H1 (cell line): ENCODE measurements around the gene DKK3. TPM values are rescaled to one million over a fixed set of nuclear protein-coding genes. Genes with fewer than 3 reads are reported as not detected.

Source experiments
- CTCF ChIA-PET: fragments of 300-600 bp; sonication (Branson Sonifier 250); formaldehyde crosslinking; loops from one replicate; lab custom pipeline; 2021; ENCODE audit not compliant: partially characterized antibody; lab: Charles Lee
- POLR2A ChIA-PET: fragments of 300-600 bp; sonication (Branson Sonifier 250); formaldehyde crosslinking; loops from one replicate; lab custom pipeline; 2021; ENCODE audit warnings: inconsistent platforms; ENCODE audit not compliant: partially characterized antibody; lab: Charles Lee
- DNase-seq, 2 experiments: peaks; one replicate each; pipeline versions ENCODE4 v3.0.0 to v3.0.0-alpha.2; 2010 to 2022; ENCODE audit warnings: low spot score in 2 of 2, low read depth in 1 of 2, mixed read lengths in 1 of 2
- FAIRE-seq: peaks from 2 replicates; lab custom pipeline; 2011; peaks lifted over from hg19 to GRCh38; lab: Jason Lieb, UNC
- H2AFZ ChIP-seq: 2 replicates; pipeline ENCODE4 v1.8.1; 2012; ENCODE audit warnings: low read length, inconsistent platforms
- H2AK5ac ChIP-seq: 2 replicates; pipeline ENCODE4 v1.6.1; 2013; ENCODE audit warnings: low read depth, low read length
- H2BK120ac ChIP-seq: replicated peaks from 2 replicates; pipeline ENCODE3; 2013; ENCODE audit warnings: low read depth, low read length, inconsistent platforms
- H2BK12ac ChIP-seq: 2 replicates; pipeline ENCODE4 v1.6.1; 2013; ENCODE audit warnings: low read depth, low read length
- H2BK15ac ChIP-seq: 2 replicates; pipeline ENCODE4 v1.6.1; 2013; ENCODE audit warnings: low read length
- H2BK20ac ChIP-seq: 2 replicates; pipeline ENCODE4 v1.6.1; 2013; ENCODE audit warnings: low read length
- H2BK5ac ChIP-seq: 2 replicates; pipeline ENCODE4 v1.6.1; 2013; ENCODE audit warnings: low read depth, low read length
- H3K14ac ChIP-seq: 2 replicates; pipeline ENCODE4 v1.6.1; 2013; ENCODE audit warnings: inconsistent platforms; ENCODE audit not compliant: insufficient read length
- H3K18ac ChIP-seq: 2 replicates; pipeline ENCODE4 v1.6.1; 2013; ENCODE audit warnings: low read length; ENCODE audit errors: extremely low read depth
- H3K23ac ChIP-seq: 2 replicates; pipeline ENCODE4 v1.6.1; 2013; ENCODE audit warnings: inconsistent platforms; ENCODE audit not compliant: insufficient read length
- H3K23me2 ChIP-seq: 2 replicates; pipeline ENCODE4 v1.6.1; 2013; ENCODE audit warnings: low read depth, low read length
- H3K27ac ChIP-seq: 2 replicates; pipeline ENCODE4 v1.6.1; 2011; ENCODE audit warnings: low read depth, low read length, inconsistent platforms
- H3K27me3 ChIP-seq, 4 experiments: replicated peaks in 1 of 4; 1 replicate in 1 of 4; 2 replicates in 3 of 4; pipeline versions ENCODE4 v1.6.1 to v1.8.1; 2011 to 2013; ENCODE audit warnings: low read length in 3 of 4, mild to moderate bottlenecking in 3 of 4, inconsistent platforms in 2 of 4, mixed read lengths in 2 of 4, moderate library complexity in 1 of 4; ENCODE audit not compliant: control insufficient read depth in 3 of 4, insufficient read depth in 3 of 4; ENCODE audit errors: extremely low read depth in 1 of 4
- H3K36me3 ChIP-seq, 4 experiments: 2 replicates each; pipeline versions ENCODE4 v1.6.1 to v1.8.1; 2011 to 2013; ENCODE audit warnings: mild to moderate bottlenecking in 4 of 4, low read length in 3 of 4, moderate library complexity in 2 of 4, control low read depth in 1 of 4, inconsistent platforms in 1 of 4; ENCODE audit not compliant: insufficient read depth in 4 of 4, control insufficient read depth in 2 of 4
- H3K4ac ChIP-seq: replicated peaks from 2 replicates; pipeline ENCODE3; 2013; ENCODE audit warnings: low read length, low read depth, mixed read lengths, inconsistent platforms; ENCODE audit not compliant: insufficient read length
- H3K4me1 ChIP-seq, 4 experiments: replicated peaks in 1 of 4; 1 replicate in 1 of 4; 2 replicates in 3 of 4; pipeline versions ENCODE4 v1.6.1 to v1.8.1; 2011 to 2013; ENCODE audit warnings: low read length in 3 of 4, inconsistent platforms in 2 of 4, mixed read lengths in 1 of 4; ENCODE audit not compliant: insufficient read depth in 4 of 4, control insufficient read depth in 3 of 4
- H3K4me2 ChIP-seq, 2 experiments: 2 replicates each; pipeline versions ENCODE4 v1.6.1 to v1.8.1; 2011 to 2013; ENCODE audit warnings: low read depth in 2 of 2, low read length in 2 of 2, control low read depth in 1 of 2, inconsistent platforms in 1 of 2, mild to moderate bottlenecking in 1 of 2; ENCODE audit not compliant: insufficient read depth in 1 of 2
- H3K4me3 ChIP-seq, 4 experiments: fragments of 200-600, 300-600 bp in 1 of 4; sonication (generic), shearing (Covaris generic), sonication (Bioruptor Twin) in 1 of 4; 2 replicates each; pipeline versions ENCODE4 v1.5.1 to v1.8.1; 2011 to 2016; ENCODE audit warnings: low read length in 4 of 4, low read depth in 3 of 4, control low read depth in 2 of 4, inconsistent platforms in 2 of 4, mild to moderate bottlenecking in 2 of 4, mixed read lengths in 1 of 4, moderate library complexity in 1 of 4; ENCODE audit not compliant: insufficient read depth in 2 of 4; ENCODE audit errors: extremely low read depth in 1 of 4
- H3K56ac ChIP-seq: replicated peaks from 2 replicates; pipeline ENCODE3; 2013; ENCODE audit warnings: low read depth, mild to moderate bottlenecking, mixed read lengths, low read length, inconsistent platforms; ENCODE audit not compliant: insufficient read length
- H3K79me1 ChIP-seq: 2 replicates; pipeline ENCODE4 v1.6.1; 2013; ENCODE audit warnings: low read depth, low read length, control low read depth
- H3K79me2 ChIP-seq, 2 experiments: 2 replicates each; pipeline versions ENCODE4 v1.6.1 to v1.8.1; 2012 to 2013; ENCODE audit warnings: low read length in 2 of 2, mild to moderate bottlenecking in 2 of 2, inconsistent platforms in 1 of 2; ENCODE audit not compliant: insufficient read depth in 2 of 2, control insufficient read depth in 1 of 2
- H3K9ac ChIP-seq, 4 experiments: replicated peaks in 1 of 4; 1 replicate in 1 of 4; 2 replicates in 3 of 4; pipeline versions ENCODE4 v1.6.1 to v1.8.1; 2011 to 2013; ENCODE audit warnings: low read depth in 3 of 4, low read length in 3 of 4, control low read depth in 2 of 4, mild to moderate bottlenecking in 2 of 4, moderate library complexity in 2 of 4, inconsistent platforms in 1 of 4; ENCODE audit errors: extremely low read depth in 1 of 4
- H3K9me3 ChIP-seq, 2 experiments: 2 replicates each; pipeline versions ENCODE4 v1.6.1 to v1.8.1; 2012 to 2013; ENCODE audit warnings: mild to moderate bottlenecking in 2 of 2, moderate library complexity in 2 of 2, control low read depth in 1 of 2, inconsistent platforms in 1 of 2, low read depth in 1 of 2, low read length in 1 of 2, mixed read lengths in 1 of 2; ENCODE audit not compliant: insufficient read depth in 2 of 2
- H4K20me1 ChIP-seq, 2 experiments: replicated peaks in 1 of 2; 2 replicates each; pipeline versions ENCODE3 to v1.8.1; 2011 to 2013; ENCODE audit warnings: inconsistent platforms in 2 of 2, low read length in 2 of 2, mild to moderate bottlenecking in 1 of 2; ENCODE audit not compliant: insufficient read depth in 2 of 2, control insufficient read depth in 1 of 2
- H4K5ac ChIP-seq: 2 replicates; pipeline ENCODE4 v1.6.1; 2013; ENCODE audit warnings: low read length, low read depth, mixed read lengths, inconsistent platforms; ENCODE audit not compliant: insufficient read length
- H4K8ac ChIP-seq: 2 replicates; pipeline ENCODE4 v1.8.0; 2013; ENCODE audit warnings: mild to moderate bottlenecking, moderate library complexity, low read length, inconsistent platforms; ENCODE audit not compliant: insufficient read depth; ENCODE audit errors: extremely low read depth
- H4K91ac ChIP-seq: replicated peaks from 2 replicates; pipeline ENCODE3; 2013; ENCODE audit warnings: low read length, mixed read lengths, inconsistent platforms; ENCODE audit not compliant: insufficient read length
- WGBS, 2 experiments: shearing (Covaris generic) in 1 of 2; methylation state at CpG; one replicate each; pipeline versions ENCODE4 v1.1.6 to v1.1.7; 2013 to 2015; ENCODE audit warnings: low lambda C conversion rate in 2 of 2, mixed read lengths in 2 of 2, inconsistent platforms in 1 of 2, low coverage in 1 of 2, missing lambda C conversion rate in 1 of 2; ENCODE audit not compliant: insufficient replicate concordance in 2 of 2, insufficient coverage in 1 of 2, insufficient read length in 1 of 2; ENCODE audit errors: extremely low coverage in 1 of 2, missing lambda C conversion rate in 1 of 2; 5-methylcytosine and 5-hydroxymethylcytosine counted together
- polyA plus RNA-seq, 7 experiments: library from polyadenylated mRNA; depleted of rRNA in 3 of 7; stranded (reverse) in 5 of 7; unstranded in 2 of 7; fragments of >200 nt in 5 of 7; fragments of 200-250 nt in 2 of 7; gene quantifications; 1 replicate in 5 of 7; 2 replicates in 1 of 7; 4 replicates in 1 of 7; pipeline versions ENCODE4 v1.2.1 to v1.2.3, GENCODE V29; 2011 to 2013; ENCODE audit warnings: missing spikeins in 2 of 7, mixed read lengths in 2 of 7
- total RNA-seq: library from RNA; stranded (reverse); fragmentation: NEBNext Ultra II Directional; extraction: Animal tissue kit (Norgen Biotek cat#: 25700); gene quantifications from 2 replicates; pipeline ENCODE4 v1.2.1, GENCODE V29; 2021
- TF ChIP-seq, protein P1 (sequence below): IDR thresholded peaks from 2 replicates; pipeline ENCODE4 v1.6.1; 2012; ENCODE audit warnings: low read length, inconsistent platforms

The DKK3 gene
- total and polyA plus RNA-seq, 2 of the 8 experiments (the other 6 are each of a cell fraction or from before 2014, with no cell fraction given), result 30.0 to 40.1 TPM

DNA sequence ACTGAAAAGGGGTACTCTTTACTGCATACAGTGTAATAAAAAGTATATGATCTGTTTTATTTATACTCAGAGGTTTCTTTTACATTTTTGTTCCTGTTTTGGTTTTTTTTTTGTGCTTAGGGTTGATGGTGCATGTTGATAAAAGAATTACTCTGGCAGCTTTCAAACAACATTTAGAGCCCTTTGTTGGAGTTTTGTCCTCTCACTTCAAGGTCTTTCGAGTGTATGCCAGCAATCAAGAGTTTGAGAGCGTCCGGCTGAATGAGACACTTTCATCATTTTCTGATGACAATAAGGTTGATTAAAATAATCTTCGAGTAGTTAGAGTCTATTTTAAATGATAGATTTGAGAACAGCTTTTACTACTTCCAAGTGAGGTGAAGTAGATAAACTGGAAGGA is 60.6 kb downstream of the DKK3 start:
- H3K27ac ChIP-seq, result no peak overlapping the region
- H3K9ac ChIP-seq, result no peak overlapping the region
- no peaks in the 10 kb centered on the region for H3K4me1 ChIP-seq
- H2AK5ac ChIP-seq, result no peak overlapping the region
- TF ChIP-seq, protein P1, sequence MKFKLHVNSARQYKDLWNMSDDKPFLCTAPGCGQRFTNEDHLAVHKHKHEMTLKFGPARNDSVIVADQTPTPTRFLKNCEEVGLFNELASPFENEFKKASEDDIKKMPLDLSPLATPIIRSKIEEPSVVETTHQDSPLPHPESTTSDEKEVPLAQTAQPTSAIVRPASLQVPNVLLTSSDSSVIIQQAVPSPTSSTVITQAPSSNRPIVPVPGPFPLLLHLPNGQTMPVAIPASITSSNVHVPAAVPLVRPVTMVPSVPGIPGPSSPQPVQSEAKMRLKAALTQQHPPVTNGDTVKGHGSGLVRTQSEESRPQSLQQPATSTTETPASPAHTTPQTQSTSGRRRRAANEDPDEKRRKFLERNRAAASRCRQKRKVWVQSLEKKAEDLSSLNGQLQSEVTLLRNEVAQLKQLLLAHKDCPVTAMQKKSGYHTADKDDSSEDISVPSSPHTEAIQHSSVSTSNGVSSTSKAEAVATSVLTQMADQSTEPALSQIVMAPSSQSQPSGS, result no peak
- H2BK5ac ChIP-seq, result no peak overlapping the region
- H3K9me3 ChIP-seq, result no peaks in the 10 kb centered on the region
- H4K91ac ChIP-seq, result no peak overlapping the region
- no peak overlapping the region for H2BK12ac ChIP-seq
- no peak overlapping the region for H2BK120ac ChIP-seq
- H4K8ac ChIP-seq, result no peak overlapping the region
- FAIRE-seq (no peak), DNase-seq (no peak)
- no peak overlapping the region for H3K18ac ChIP-seq
- no peak overlapping the region for H4K5ac ChIP-seq
- ChIA-PET CTCF (interaction anchor here (0.7 to 2.5 kb wide), 8 partner anchors 11 to 341 kb away, joined by 3 to 10 read pairs (median 4); no protein-coding TSS in a partner anchor), POLR2A (interaction anchor here (0.9 kb wide), 1 partner anchor 8 kb away, joined by 4 read pairs; no protein-coding TSS in a partner anchor)
- H3K79me1 ChIP-seq, result no peaks in the 10 kb centered on the region
- no peaks in the 10 kb centered on the region for H3K23me2 ChIP-seq
- H2BK20ac ChIP-seq, result no peak overlapping the region
- no peak overlapping the region for H3K23ac ChIP-seq
- WGBS, 2 experiments, result 96% methylated on average over 4 of the region's 4 CpGs; no CpG with 5 or more reads in 1 of the 2 experiments
- H2BK15ac ChIP-seq, result no peak overlapping the region
- H2AFZ ChIP-seq, result no peak overlapping the region
- H3K4me3 ChIP-seq, result no peak overlapping the region
- H3K56ac ChIP-seq, result no peak overlapping the region
- no peaks in the 10 kb centered on the region for H3K27me3 ChIP-seq
- H3K36me3 ChIP-seq, result peaks cover 0 to 13% (median under 1%) of the 10 kb centered on the region in 4 experiments; a peak in 4 of 8 replicates
- H4K20me1 ChIP-seq, result peaks cover 0 to 3% of the 10 kb centered on the region in 2 experiments
- H3K14ac ChIP-seq, result no peak overlapping the region
- H3K4ac ChIP-seq, result no peak overlapping the region
- H3K4me2 ChIP-seq, result no peak overlapping the region
- H3K79me2 ChIP-seq, result no peaks in the 10 kb centered on the region
